ENCODE data around the gene ALK.

Gene ALK

DNA sequence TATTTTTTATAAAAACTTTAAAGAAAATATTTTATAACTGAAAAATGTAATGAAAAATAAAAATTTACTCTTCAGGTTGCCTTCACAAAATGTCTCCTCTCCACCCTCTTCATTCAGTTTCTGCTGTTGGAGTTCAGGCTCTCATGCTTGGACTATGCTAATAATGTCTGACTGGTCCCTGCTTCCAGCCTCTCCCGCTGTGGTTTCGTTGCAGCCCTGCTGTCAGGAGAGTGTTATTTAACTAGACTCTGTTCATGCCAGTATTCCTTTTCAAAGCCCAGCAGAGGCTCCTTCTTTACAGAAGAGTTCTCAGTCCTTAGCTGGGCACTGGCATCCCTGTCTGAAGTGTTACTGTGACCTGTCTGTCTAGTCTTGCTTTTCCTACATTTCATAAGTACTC, 765.8 kb downstream of the ALK start:
- Mint-ChIP-seq H3K27me3 (no peaks in the 10 kb centered on the region), H3K36me3 (peaks cover 48% of the 10 kb centered on the region), H3K27ac (no peak overlapping the region), H3K9me3 (no peaks in the 10 kb centered on the region), H3K4me1 (no peaks in the 10 kb centered on the region), H3K4me3 (no peak overlapping the region)
- ATAC-seq, result no peak

DNA sequence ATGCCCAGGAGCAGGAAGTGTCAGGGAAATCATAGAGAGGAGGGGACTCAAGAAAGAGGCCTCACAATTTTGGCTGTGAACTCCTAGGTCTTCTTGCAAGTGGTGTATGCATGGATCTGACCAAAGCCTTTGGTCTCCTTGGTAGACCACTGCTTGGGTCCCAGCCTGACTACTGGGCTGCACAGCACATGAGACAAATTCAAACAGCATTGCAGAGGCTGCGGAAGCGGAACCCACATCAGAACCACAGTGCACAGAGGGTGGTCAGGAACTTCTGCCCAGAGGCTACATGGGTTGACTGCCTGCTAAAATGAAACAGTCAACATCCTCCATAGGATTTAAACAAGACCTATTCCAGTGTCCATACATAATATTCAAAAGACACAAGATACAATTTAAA, 766.8 kb downstream of the ALK start:
- Mint-ChIP-seq H3K36me3 (peaks cover 42% of the 10 kb centered on the region), H3K9me3 (no peaks in the 10 kb centered on the region), H3K27me3 (no peaks in the 10 kb centered on the region), H3K4me1 (no peaks in the 10 kb centered on the region), H3K4me3 (no peak overlapping the region), H3K27ac (no peak overlapping the region)
- ATAC-seq, result no peak

DNA sequence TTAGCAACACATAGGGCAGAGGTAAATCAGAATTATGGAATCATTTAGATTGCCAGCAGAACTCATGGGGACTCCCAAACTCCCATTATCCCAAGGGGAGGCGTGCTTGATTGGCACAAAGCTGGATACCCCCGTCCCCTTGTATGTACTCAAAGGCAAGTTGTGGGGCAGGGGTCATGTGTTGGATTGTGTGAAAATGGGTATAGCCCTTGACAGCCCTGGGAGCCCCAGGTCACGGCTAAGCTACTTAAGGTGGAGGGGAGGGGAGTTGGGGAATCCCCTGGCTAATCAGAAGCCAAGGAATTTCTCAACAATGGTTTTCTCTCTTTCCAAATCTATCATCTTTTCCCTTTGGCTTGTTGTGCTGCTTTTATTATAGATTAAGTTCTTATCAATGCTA, 773.4 kb downstream of the ALK start:
- no peaks in the 10 kb centered on the region for H3K4me1 Mint-ChIP-seq
- no peak overlapping the region for H3K27ac Mint-ChIP-seq
- H3K36me3 Mint-ChIP-seq, result peaks cover 36% of the 10 kb centered on the region
- H3K27me3 Mint-ChIP-seq, result no peaks in the 10 kb centered on the region
- no peaks in the 10 kb centered on the region for H3K9me3 Mint-ChIP-seq
- no peak for ATAC-seq
- H3K4me3 Mint-ChIP-seq, result no peak overlapping the region

DNA sequence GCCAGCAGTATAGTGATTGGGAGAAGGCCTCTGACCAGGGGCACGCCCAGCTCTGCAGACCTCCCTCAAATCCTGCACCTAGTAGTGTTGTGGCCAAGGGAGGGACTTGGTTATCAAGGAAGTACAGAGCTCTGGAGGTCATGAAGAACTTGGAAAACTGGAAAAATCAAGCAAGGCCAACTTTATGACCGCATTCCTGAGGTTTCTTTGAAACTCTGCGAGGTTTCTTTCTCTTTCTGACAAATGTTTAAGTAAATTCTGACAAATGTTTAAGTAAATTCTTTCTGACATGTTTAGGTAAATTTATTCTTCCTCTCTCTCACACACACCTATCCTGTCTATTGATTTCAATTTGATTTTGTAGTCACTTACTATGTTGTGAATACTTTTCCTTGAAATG, 775.2 kb downstream of the ALK start:
- Mint-ChIP-seq H3K27ac (no peak overlapping the region), H3K4me1 (peaks cover 4% of the 10 kb centered on the region), H3K36me3 (peaks cover 41% of the 10 kb centered on the region), H3K9me3 (no peaks in the 10 kb centered on the region), H3K27me3 (no peaks in the 10 kb centered on the region), H3K4me3 (no peak overlapping the region)
- no peak for ATAC-seq

DNA sequence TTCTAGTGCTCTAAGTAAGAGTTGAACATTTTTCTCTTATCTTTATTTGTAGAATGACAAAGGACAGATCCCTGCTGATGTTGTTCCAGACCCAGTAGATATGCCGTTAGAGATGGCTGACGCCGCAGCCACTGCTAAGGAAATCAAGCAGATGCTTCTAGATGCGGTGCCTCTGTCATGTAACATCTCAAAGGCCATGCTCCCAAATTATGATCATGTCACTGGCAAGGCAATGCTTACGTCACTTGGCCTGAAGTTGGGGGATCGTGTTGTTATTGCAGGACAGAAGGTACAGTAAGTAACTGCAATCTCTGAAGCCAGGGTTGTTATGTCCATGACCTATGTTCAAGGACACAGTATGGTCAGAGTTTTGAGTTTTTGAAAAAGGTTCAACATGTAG, 777.7 kb downstream of the ALK start:
- Mint-ChIP-seq H3K9me3 (no peaks in the 10 kb centered on the region), H3K4me1 (peaks cover 10% of the 10 kb centered on the region), H3K27ac (no peak overlapping the region), H3K27me3 (no peaks in the 10 kb centered on the region), H3K36me3 (peaks cover 60% of the 10 kb centered on the region), H3K4me3 (no peak overlapping the region)
- ATAC-seq, result no peak
